ENCODE data around the gene PPP4C.

- no peak for TF ChIP-seq CTCF (IDR thresholded peaks at IDR 0.05)
- no peak for TF ChIP-seq POLR2A (IDR thresholded peaks at IDR 0.05)
Measured at GRCh38 chr16:30082545-30083090, 6.8 kb downstream of the PPP4C start.

Data from body of pancreas (tissue), 4 donors.